K562 (cell line): ENCODE results near the gene DMBT1. TPM values are rescaled to one million over a fixed set of nuclear protein-coding genes. Genes with fewer than 3 reads are reported as not detected.

ENCODE experiments used
- ATAC-seq: fragments of 200-7000 bp; cut with Tn5 transposase; 3 replicates; pipeline ENCODE4 v1.9.1; 2020; ENCODE audit warnings: moderate library complexity
- BruUV-seq: library from RNA; stranded (reverse); fragments of 400-500 nt; replicated peaks from 2 replicates; lab custom pipeline; 2021; lab: Mats Ljungman, UMichigan
- CTCF ChIA-PET: fragments of 300-600 bp; formaldehyde crosslinking; extraction: SDS; loops from one replicate; lab custom pipeline; 2021; ENCODE audit warnings: low intra/inter-chr PET ratio; lab: Yijun Ruan, JAX
- POLR2A ChIA-PET: fragments of 300-600, 350-650 bp; sonication (Branson Sonifier 250); formaldehyde crosslinking; extraction: SDS; loops from one replicate; lab custom pipeline; 2021; ENCODE audit warnings: antibody characterized with exemption, inconsistent platforms; lab: Yijun Ruan, JAX
- DNase-seq, 4 experiments: peaks; one replicate each; pipeline versions ENCODE4 v3.0.0 to v3.0.0-alpha.2; 2011 to 2018; ENCODE audit warnings: low spot score in 3 of 4, mixed read lengths in 3 of 4; ENCODE audit errors: extremely low read depth in 1 of 4
- FAIRE-seq: peaks from 2 replicates; lab custom pipeline; 2011; peaks lifted over from hg19 to GRCh38; lab: Jason Lieb, UNC
- H2AFZ ChIP-seq: 2 replicates; pipeline ENCODE4 v1.6.0; 2011; ENCODE audit warnings: low read depth, low read length, control low read depth, inconsistent platforms
- H3K27ac ChIP-seq: fragments of 200-600 bp; 3 replicates; pipeline ENCODE4 v1.8.0; 2011; ENCODE audit warnings: low read depth, mild to moderate bottlenecking, control low read depth, inconsistent platforms, low read length, moderate library complexity, mixed read lengths; ENCODE audit errors: extremely low read depth
- H3K27me3 ChIP-seq, 2 experiments: fragments of 300-600 bp in 1 of 2; 2 replicates in 1 of 2; 3 replicates in 1 of 2; pipeline versions ENCODE4 v1.6.0 to v1.8.0; 2011; ENCODE audit warnings: inconsistent platforms in 2 of 2, low read length in 2 of 2, mild to moderate bottlenecking in 1 of 2, mixed read lengths in 1 of 2, moderate library complexity in 1 of 2; ENCODE audit not compliant: control insufficient read depth in 2 of 2, insufficient read depth in 2 of 2
- H3K36me3 ChIP-seq: fragments of 300-600 bp; 3 replicates; pipeline ENCODE4 v1.8.0; 2011; ENCODE audit warnings: mild to moderate bottlenecking, low read length, inconsistent platforms; ENCODE audit not compliant: control insufficient read depth, insufficient read depth
- H3K4me1 ChIP-seq, 2 experiments: fragments of 200-600 bp in 1 of 2; replicated peaks in 1 of 2; 2 replicates in 1 of 2; 3 replicates in 1 of 2; pipeline versions ENCODE4 v1.5.1 to v1.8.0; 2011; ENCODE audit warnings: inconsistent platforms in 2 of 2, low read length in 2 of 2, mild to moderate bottlenecking in 1 of 2, mixed read lengths in 1 of 2, moderate library complexity in 1 of 2; ENCODE audit not compliant: control insufficient read depth in 2 of 2, insufficient read depth in 2 of 2
- H3K4me2 ChIP-seq: 2 replicates; pipeline ENCODE4 v1.6.1; 2011; ENCODE audit warnings: low read length, control low read depth, inconsistent platforms, mixed read lengths; ENCODE audit not compliant: insufficient read depth
- H3K4me3 ChIP-seq: fragments of 200-600 bp; sonication (generic), shearing (Covaris generic); 2 replicates; pipeline ENCODE4 v1.5.1; 2016; ENCODE audit warnings: control low read depth, inconsistent platforms
- H3K79me2 ChIP-seq: fragments of 200-600 bp; 3 replicates; pipeline ENCODE4 v1.8.0; 2011; ENCODE audit warnings: low read length, inconsistent platforms; ENCODE audit not compliant: control insufficient read depth, insufficient read depth
- H3K9ac ChIP-seq, 2 experiments: 2 replicates each; pipeline versions ENCODE4 v1.6.0 to v1.6.1; 2011; ENCODE audit warnings: low read depth in 2 of 2, low read length in 2 of 2, control low read depth in 1 of 2, inconsistent platforms in 1 of 2, mild to moderate bottlenecking in 1 of 2, mixed read lengths in 1 of 2; ENCODE audit not compliant: insufficient read depth in 1 of 2
- H3K9me1 ChIP-seq: one replicate; pipeline ENCODE4 v1.6.0; 2011; ENCODE audit warnings: inconsistent platforms, mild to moderate bottlenecking, low read length, moderate library complexity; ENCODE audit not compliant: control insufficient read depth, insufficient read depth
- H3K9me3 ChIP-seq: replicated peaks from 2 replicates; pipeline ENCODE4 v1.5.1; 2011; ENCODE audit warnings: low read depth, low read length, inconsistent platforms; ENCODE audit not compliant: control insufficient read depth, insufficient read depth
- H4K20me1 ChIP-seq: replicated peaks from 2 replicates; pipeline ENCODE4 v1.6.1; 2011; ENCODE audit warnings: low read length, inconsistent platforms, mixed read lengths; ENCODE audit not compliant: control insufficient read depth, insufficient read depth
- ARNT ChIP-seq, 2 experiments: fragments of 450-650 bp; IDR thresholded peaks; 2 replicates each; pipeline ENCODE4 v1.6.1; 2016; ENCODE audit warnings: mild to moderate bottlenecking in 1 of 2
- BRD4 ChIP-seq: fragments of 200-600 bp; sonication (generic); IDR thresholded peaks from 2 replicates; pipeline ENCODE4 v1.6.1; 2017; ENCODE audit warnings: inconsistent platforms
- CC2D1A ChIP-seq: fragments of 450-650 bp; IDR thresholded peaks from 2 replicates; pipeline ENCODE4 v1.6.1; 2017; ENCODE audit warnings: mild to moderate bottlenecking
- CHAMP1 ChIP-seq: fragments of 450-650 bp; IDR thresholded peaks from 2 replicates; pipeline ENCODE4 v1.6.1; 2016; ENCODE audit warnings: mild to moderate bottlenecking
- DMBX1 ChIP-seq: fragments of 250-450 bp; sonication (Bioruptor Pico); IDR thresholded peaks from 2 replicates; pipeline ENCODE4 v1.8.0; 2022; ENCODE audit warnings: inconsistent platforms, mild to moderate bottlenecking, moderate library complexity, borderline replicate concordance
- ELK1 ChIP-seq: sonication (generic); formaldehyde crosslinking; IDR thresholded peaks from 2 replicates; pipeline ENCODE4 v1.8.1; 2022; ENCODE audit warnings: missing genetic modification reagents
- KLF10 ChIP-seq: fragments of 250-450 bp; sonication (Bioruptor Pico); IDR thresholded peaks from 2 replicates; pipeline ENCODE4 v1.6.1; 2021; ENCODE audit warnings: matching md5 sums
- MEF2A ChIP-seq: IDR thresholded peaks from 2 replicates; pipeline ENCODE4 v1.6.1; 2011; ENCODE audit warnings: low read depth, mild to moderate bottlenecking, low read length, moderate library complexity; ENCODE audit not compliant: control insufficient read depth
- MYBL2 ChIP-seq, 2 experiments: fragments of 450-650 bp in 1 of 2; sonication (generic) in 1 of 2; formaldehyde crosslinking in 1 of 2; IDR thresholded peaks; 2 replicates each; pipeline versions ENCODE4 v1.6.1 to v1.8.1; 2017 to 2022; ENCODE audit warnings: borderline replicate concordance in 1 of 2, inconsistent platforms in 1 of 2, low read depth in 1 of 2, mild to moderate bottlenecking in 1 of 2, missing genetic modification reagents in 1 of 2, moderate library complexity in 1 of 2
- SMARCE1 ChIP-seq: fragments of 450-650 bp; IDR thresholded peaks from 2 replicates; pipeline ENCODE4 v1.7.1; 2016; ENCODE audit warnings: mild to moderate bottlenecking
- ZNF124 ChIP-seq: sonication (generic); formaldehyde crosslinking; IDR thresholded peaks from 2 replicates; pipeline ENCODE4 v1.8.1; 2022; ENCODE audit warnings: missing genetic modification reagents
- ZNF232 ChIP-seq: sonication (generic); formaldehyde crosslinking; IDR thresholded peaks from 2 replicates; pipeline ENCODE4 v1.8.0; 2022; ENCODE audit warnings: mild to moderate bottlenecking, missing genetic modification reagents
- ZNF507 ChIP-seq: conservative IDR thresholded peaks from 2 replicates; pipeline ENCODE4 v1.6.1; 2017; ENCODE audit warnings: missing genetic modification characterization, missing compliant biosample characterization
- ZNF561 ChIP-seq: fragments of 450-650 bp; formaldehyde crosslinking; conservative IDR thresholded peaks from 2 replicates; pipeline ENCODE4 v1.4.0; 2020; ENCODE audit warnings: mild to moderate bottlenecking, moderate library complexity
- ZNF77 ChIP-seq: fragments of 250-450 bp; sonication (Bioruptor Pico); IDR thresholded peaks from 2 replicates; pipeline ENCODE4 v1.5.0; 2020
- WGBS: fragments of 100-300 bp; shearing (Covaris generic); methylation state at CpG from one replicate; pipeline ENCODE4 v1.1.6; 2016; ENCODE audit warnings: low coverage, mixed read lengths; ENCODE audit not compliant: insufficient coverage; ENCODE audit errors: missing lambda C conversion rate; 5-methylcytosine and 5-hydroxymethylcytosine counted together
- in situ Hi-C: fragments of 300-500 bp; cut with MboI; formaldehyde crosslinking; loops from 4 replicates; pipeline ENCODE4 v1.15.0; 2018; ENCODE audit warnings: inconsistent platforms, mixed read lengths
- intact Hi-C: fragments of 100-400 bp; cut with micrococcal nuclease; formaldehyde crosslinking; loops from 2 replicates; pipeline ENCODE4 v1.14.2; 2022
- polyA plus RNA-seq, 8 experiments: library from polyadenylated mRNA; depleted of rRNA in 4 of 8; stranded (reverse) in 5 of 8; unstranded in 3 of 8; fragments of >200 nt; fragmentation: Nextera tagmentation in 2 of 8; fragmentation: Illumina TruSeq in 1 of 8; extraction: Ambion mirVana in 2 of 8; extraction: Trizol in 1 of 8; gene quantifications; 2 replicates each; pipeline versions ENCODE4 v1.2.1 to v1.2.3, GENCODE V29; 2011 to 2014; ENCODE audit warnings: inconsistent platforms in 1 of 8, missing spikeins in 1 of 8
- total RNA-seq, 7 experiments: library from RNA; depleted of rRNA in 6 of 7; stranded (reverse); fragments of >200 nt in 6 of 7; fragmentation: Illumina TruSeq in 2 of 7; extraction: Trizol in 2 of 7; gene quantifications; 2 replicates each; pipeline versions ENCODE4 v1.2.1 to v1.2.3, GENCODE V29; 2011 to 2021; ENCODE audit warnings: low replicate concordance in 1 of 7

DMBT1 gene
- total and polyA plus RNA-seq, 9 of the 15 experiments (the other 6 are each of a cell fraction or from before 2014, with no cell fraction given), result 0.01 to 0.07 TPM; not detected in 7

GRCh38 chr10:122531939-122532338 is 28.6 kb upstream of the DMBT1 start:
- intact Hi-C loops, result no loop called here
- Histone ChIP-seq H3K4me1 (no peaks in the 10 kb centered on the region), H4K20me1 (no peaks in the 10 kb centered on the region), H3K27me3 (no peaks in the 10 kb centered on the region), H2AFZ (no peak overlapping the region), H3K27ac (no peak overlapping the region), H3K4me2 (no peak overlapping the region), H3K36me3 (no peaks in the 10 kb centered on the region), H3K79me2 (no peaks in the 10 kb centered on the region), H3K9ac (no peak overlapping the region), H3K4me3 (no peak overlapping the region)
- in situ Hi-C loops, result no loop called here
- BruUV-seq, result no TSS peak
- POLR2A ChIA-PET, result no interaction called here
- WGBS, result 0% methylated on average over 3 of the region's 3 CpGs
- no peak for FAIRE-seq
- TF ChIP-seq ARNT (IDR thresholded peaks at IDR 0.05) (no peak), ZNF232 (CRISPR knock-in tag) (no peak), CHAMP1 (no peak), CC2D1A (no peak), SMARCE1 (no peak), ZNF77 (no peak), DMBX1 (no peak), MYBL2 (IDR thresholded peaks at IDR 0.05; ENCODE audit: low read depth) (no peak), MYBL2 (CRISPR knock-in tag; IDR thresholded peaks at IDR 0.05; ENCODE audit: borderline replicate concordance) (no peak), ZNF507 (tag) (no peak), KLF10 (CRISPR knock-in tag) (no peak), ZNF124 (CRISPR knock-in tag) (no peak), ELK1 (CRISPR knock-in tag) (no peak), BRD4 (no peak), ZNF561 (CRISPR knock-in tag) (no peak), MEF2A (no peak)
- TF ChIP-seq, all 486 proteins: peak for 0
- Histone ChIP-seq H3K9me3 (no peaks in the 10 kb centered on the region), H3K9me1 (no peaks in the 10 kb centered on the region)
- DNase-seq (no peak), ATAC-seq (no peak)
- CTCF ChIA-PET, result no interaction called here
